Measurements from ENCODE around the gene EFEMP2.

Gene EFEMP2

GRCh38 chr11:65865550-65866172 is 6.9 kb downstream of the EFEMP2 start:
- peak; percentile 18 for DNase-seq

DNA sequence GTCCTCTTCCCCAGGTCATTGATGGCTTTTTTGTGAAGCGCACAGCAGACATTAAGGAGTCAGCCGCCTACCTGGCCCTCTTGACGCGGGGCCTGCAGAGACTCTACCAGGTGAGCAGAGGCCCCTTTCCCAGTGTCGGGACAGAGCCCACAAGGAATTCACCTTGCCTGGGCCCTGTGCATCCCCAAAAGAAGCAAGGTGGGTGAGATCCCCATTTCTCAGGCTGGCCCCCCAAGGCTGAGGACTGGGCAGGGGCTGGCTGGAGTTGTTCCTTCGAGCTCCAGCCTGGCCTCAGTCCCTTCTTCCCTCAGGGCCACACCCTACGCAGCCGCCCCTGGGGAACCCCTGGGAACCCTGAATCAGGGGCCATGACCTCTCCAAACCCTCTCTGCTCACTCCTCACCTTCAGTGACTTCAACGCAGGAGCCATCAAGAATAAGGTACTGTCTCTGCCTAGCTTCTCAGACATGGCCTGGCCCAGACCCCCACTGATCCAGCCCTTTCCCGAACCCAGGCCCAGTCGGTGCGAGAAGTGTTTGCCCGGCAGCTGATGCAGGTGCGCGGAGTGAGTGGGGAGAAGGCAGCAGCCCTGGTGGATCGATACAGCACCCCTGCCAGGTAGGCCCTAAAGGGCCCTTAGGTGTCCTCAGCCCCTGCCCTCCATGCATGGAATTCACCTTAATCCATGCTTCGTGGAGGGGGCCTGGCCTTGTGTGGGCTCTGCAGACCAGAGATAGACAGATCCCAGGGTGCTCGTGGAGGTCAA is 7.7 kb downstream of the EFEMP2 start:
- peak; percentile 29 for DNase-seq

GRCh38 chr11:65863889-65864705 is 8.5 kb downstream of the EFEMP2 start:
- peak; percentile 36 for DNase-seq

GRCh38 chr11:65862941-65863888 is 9.4 kb downstream of the EFEMP2 start:
- peak; percentile 52 for DNase-seq

DNA sequence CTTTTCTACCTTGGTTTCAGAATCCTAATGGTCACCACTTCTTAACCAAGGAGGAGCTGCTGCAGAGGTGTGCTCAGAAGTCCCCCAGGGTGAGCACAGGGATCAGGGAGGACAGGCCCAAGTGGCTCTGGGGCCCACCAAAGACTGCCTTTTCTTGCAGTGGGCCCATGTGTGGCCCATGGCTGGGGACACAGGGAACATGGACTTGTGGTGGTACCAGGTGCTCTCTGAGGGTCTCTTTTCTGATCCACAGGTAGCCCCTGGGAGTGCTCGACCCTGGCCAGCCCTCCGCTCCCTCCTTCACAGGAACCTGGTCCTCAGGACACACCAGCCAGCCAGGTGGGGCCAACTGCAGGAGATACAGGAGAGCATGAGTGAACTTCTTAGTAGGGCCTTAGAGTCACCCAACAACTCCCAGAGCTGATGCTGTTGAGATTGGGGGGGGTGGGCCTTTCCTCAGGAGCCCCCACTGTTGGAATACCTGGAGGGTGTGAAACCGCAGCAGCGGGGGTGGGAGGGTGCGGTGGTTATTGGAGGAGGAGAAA is 10.3 kb downstream of the EFEMP2 start:
- DNase-seq: peak; percentile 31

DNA sequence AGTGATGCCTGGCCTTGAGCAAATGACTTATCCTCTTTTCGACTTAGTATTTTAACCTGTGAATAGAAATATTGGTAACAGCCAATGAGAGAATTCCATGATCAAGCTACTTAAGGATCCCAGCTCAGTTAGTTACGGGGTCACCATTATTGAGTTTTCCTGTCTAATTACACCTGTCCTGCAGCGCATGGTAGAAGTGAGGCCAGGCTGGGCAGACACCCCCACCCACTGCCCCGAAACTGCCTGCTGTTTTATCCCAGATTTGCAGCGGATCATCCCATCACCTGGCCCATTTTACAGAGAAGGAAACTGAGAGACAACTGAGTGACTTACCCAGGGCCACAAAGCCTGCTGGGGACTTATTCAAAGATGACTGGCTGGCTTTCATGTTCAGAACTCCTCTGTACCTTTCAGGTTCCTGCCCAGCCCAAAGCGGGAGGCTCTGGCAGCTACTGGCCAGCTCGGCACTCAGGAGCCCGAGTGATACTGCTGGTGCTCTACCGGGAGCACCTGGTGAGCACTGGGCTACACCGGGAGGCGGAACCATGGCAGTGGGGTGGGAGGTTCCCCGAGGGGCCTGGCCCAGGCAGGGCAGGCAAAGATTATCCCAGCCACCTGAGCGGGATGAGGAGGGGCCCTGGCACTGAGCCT is 10.9 kb downstream of the EFEMP2 start:
- DNase-seq: peak; percentile 32

DNA sequence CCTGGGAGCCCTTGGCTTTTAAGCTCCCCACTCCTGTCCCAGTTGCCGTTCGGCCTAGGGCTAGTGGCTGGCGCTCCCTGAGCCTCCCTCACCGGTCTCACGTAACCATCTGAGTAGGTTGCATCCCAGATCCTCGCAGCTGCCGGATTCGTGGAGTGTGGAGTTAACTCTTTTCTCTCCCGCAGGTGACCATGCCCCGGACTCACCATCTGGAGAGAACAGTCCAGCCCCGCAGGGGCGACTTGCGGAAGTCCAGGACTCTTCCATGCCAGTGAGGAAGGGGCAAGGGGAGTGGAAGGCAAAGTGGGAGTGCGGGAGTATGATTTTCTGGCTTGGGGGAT is 11.5 kb downstream of the EFEMP2 start:
- no peak for DNase-seq

GRCh38 chr11:65860278-65861164 is 12.1 kb downstream of the EFEMP2 start, which contains the start of gene MUS81:
Gene MUS81, plus strand, starts transcription at chr11:65860433. Its CDS starts 321 bp downstream, at chr11:65860754.
- DNase-seq: peak; percentile 98

DNA sequence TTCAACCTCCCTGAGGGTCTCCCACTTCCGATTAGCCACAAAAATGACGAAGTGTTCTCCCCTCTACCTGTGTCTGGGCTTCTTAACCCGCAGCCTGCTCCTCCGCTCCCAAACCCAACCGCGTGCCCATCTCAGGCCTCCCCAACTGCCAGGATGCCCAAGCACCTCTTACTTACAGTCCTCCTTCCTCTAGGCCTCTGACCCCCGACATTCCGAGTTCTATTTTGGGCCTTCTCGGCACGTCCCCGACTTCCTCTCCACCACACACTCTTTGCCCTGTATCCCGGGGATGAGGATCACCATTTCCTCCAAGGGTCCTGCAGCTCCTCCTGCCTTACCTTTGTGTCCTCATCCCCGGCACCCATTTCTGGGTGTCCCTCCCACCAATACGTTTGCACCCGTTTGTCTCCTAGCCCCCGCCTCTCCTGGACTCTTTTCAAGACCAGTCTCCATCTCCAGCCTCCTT is 12.8 kb downstream of the EFEMP2 start:
- DNase-seq: no peak

- DNase-seq: peak; percentile 98
These were observed 13.3 kb downstream of the EFEMP2 start for GRCh38 chr11:65859095-65859811.

GRCh38 chr11:65858681-65859087 is 13.9 kb downstream of the EFEMP2 start:
- DNase-seq: no peak

DNA sequence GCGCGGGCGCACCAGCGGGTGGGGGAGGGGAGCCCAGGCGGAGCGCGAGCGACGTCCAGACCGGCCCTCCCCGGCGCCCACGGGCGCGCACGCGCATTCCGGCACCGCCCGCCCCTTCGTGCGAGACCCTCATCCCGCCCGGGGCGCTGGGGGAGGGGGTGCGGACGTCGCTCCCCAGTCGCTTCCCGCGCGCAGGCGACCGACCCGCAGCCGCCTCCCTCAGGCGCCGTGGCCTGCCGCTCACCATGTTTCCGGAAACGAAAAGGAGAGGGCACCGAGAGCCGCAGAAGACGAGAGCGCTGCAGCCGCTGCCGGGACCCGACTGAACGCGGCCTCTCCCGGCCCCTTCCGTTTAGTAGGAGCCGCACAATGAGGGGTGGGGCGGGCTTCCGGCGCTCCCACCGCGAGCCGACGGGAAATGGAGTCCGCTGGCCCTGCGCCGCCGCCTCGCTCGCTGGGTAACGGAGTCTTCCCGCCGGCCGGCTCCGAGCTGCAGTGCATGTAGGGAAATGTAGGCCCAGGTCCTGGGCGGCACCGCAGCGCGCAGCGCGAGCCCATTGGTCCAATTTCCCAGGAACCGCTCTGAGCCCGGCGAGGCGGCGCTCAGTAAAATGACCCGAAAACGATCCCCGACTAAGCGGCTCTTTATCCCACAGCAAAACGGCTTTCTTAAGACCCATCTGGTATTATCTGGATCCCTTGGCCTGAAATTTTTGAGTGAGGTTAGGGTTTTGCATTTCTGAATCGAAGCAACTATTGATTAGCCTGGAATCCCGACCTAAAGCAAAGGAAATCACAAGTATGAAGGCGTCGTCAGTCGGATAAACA is 14.5 kb downstream of the EFEMP2 start, which contains the start of gene CFL1:
Gene CFL1, minus strand, starts transcription at position 328 of the 828 bp plus-strand sequence. Its CDS starts 81 bp downstream, at position 247.
- DNase-seq: peak; percentile 99

DNA sequence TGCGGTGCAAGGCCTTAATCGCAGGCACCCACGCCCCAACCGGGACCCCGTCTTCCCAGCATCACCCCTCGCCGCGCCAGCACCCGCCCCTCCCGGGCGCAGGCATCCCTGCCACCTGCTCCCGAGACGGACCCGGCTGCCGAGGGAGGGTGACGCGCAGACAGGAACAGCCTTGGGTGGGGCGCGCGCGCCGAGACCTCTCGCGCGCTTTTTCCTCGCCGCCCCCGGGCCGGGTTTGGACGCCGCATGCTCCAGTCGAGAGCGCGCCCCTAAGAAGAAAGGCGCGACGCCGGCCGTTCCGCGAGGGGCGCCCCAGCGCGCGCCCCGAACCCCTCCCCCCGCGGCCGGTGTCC is 15.1 kb downstream of the EFEMP2 start:
- peak; percentile 74 for DNase-seq

GRCh38 chr11:65856689-65857499 is 15.7 kb downstream of the EFEMP2 start:
- DNase-seq: peak; percentile 87

GRCh38 chr11:65855927-65856363 is 16.7 kb downstream of the EFEMP2 start:
- no peak for DNase-seq

DNA sequence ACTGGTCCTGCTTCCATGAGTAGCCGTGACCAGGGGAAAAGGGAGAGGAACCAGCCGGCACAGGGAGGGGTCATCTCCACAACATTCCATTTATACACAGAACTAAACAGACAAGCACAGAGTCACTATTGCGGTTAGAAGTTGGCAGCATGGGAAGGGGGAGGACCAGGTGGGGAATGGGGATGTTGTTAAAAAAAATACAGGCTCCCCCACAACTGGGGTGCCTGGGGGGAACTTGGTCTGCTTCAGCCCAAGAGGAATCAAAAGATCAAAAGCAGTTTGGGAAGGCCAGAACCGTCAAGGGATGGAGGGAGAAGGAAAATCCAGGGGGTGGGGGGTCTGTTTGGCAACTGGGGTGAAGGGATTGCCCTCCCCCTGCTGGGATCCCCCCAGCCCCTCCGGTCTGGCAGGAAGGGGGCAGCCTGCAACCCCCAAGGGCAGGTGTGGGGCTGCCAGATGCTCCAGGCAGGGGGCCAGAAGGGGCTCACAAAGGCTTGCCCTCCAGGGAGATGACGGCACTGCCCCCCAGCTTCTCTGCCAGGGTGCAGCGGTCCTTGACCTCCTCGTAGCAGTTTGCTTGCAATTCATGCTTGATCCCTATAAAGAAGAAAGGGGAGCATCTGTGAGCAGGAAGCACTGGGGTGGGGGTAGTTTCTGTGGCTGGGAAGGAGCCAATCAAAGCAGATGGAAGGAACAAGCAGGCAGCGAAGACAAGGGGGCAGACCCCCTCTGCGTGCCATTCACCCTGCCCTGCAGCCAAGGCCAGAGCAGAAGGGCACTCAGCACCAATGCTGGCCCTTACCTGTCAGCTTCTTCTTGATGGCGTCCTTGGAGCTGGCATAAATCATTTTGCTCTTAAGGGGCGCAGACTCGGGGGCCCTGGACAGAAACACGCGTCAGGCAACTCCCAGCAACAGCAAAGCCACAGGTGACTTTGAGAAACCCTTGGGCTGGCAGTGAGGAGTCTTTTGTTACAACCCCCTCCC is 17.5 kb downstream of the EFEMP2 start:
- DNase-seq: peak; percentile 33
